ENCODE data around the gene ZNF444.

GRCh38 chr19:56092685-56093631, 48.1 kb upstream of the ZNF444 start:
- TF ChIP-seq, protein P1, sequence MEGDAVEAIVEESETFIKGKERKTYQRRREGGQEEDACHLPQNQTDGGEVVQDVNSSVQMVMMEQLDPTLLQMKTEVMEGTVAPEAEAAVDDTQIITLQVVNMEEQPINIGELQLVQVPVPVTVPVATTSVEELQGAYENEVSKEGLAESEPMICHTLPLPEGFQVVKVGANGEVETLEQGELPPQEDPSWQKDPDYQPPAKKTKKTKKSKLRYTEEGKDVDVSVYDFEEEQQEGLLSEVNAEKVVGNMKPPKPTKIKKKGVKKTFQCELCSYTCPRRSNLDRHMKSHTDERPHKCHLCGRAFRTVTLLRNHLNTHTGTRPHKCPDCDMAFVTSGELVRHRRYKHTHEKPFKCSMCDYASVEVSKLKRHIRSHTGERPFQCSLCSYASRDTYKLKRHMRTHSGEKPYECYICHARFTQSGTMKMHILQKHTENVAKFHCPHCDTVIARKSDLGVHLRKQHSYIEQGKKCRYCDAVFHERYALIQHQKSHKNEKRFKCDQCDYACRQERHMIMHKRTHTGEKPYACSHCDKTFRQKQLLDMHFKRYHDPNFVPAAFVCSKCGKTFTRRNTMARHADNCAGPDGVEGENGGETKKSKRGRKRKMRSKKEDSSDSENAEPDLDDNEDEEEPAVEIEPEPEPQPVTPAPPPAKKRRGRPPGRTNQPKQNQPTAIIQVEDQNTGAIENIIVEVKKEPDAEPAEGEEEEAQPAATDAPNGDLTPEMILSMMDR (IDR thresholded peaks at IDR 0.05): no peak
- no peak for TF ChIP-seq EZH2 (IDR thresholded peaks at IDR 0.05; ENCODE audit: borderline replicate concordance, insufficient read depth, low read depth, low read length, poor library complexity, severe bottlenecking)
